H1 (cell line): ENCODE data around the gene POU6F2. TPM values are rescaled to one million over a fixed set of nuclear protein-coding genes. Genes with fewer than 3 reads are reported as not detected.
"Not testable (repeated sequence)": the region's sequence is repeated elsewhere in the genome, so short reads cannot be mapped to it uniquely, and the experiment has no call there.

Experiments used
- CTCF ChIA-PET: fragments of 300-600 bp; sonication (Branson Sonifier 250); formaldehyde crosslinking; loops from one replicate; lab custom pipeline; 2021; ENCODE audit not compliant: partially characterized antibody; lab: Charles Lee
- POLR2A ChIA-PET: fragments of 300-600 bp; sonication (Branson Sonifier 250); formaldehyde crosslinking; loops from one replicate; lab custom pipeline; 2021; ENCODE audit warnings: inconsistent platforms; ENCODE audit not compliant: partially characterized antibody; lab: Charles Lee
- DNase-seq, 2 experiments: peaks; one replicate each; pipeline versions ENCODE4 v3.0.0 to v3.0.0-alpha.2; 2010 to 2022; ENCODE audit warnings: low spot score in 2 of 2, low read depth in 1 of 2, mixed read lengths in 1 of 2
- FAIRE-seq: peaks from 2 replicates; lab custom pipeline; 2011; peaks lifted over from hg19 to GRCh38; lab: Jason Lieb, UNC
- H2AFZ ChIP-seq: 2 replicates; pipeline ENCODE4 v1.8.1; 2012; ENCODE audit warnings: low read length, inconsistent platforms
- H2AK5ac ChIP-seq: 2 replicates; pipeline ENCODE4 v1.6.1; 2013; ENCODE audit warnings: low read depth, low read length
- H2BK120ac ChIP-seq: replicated peaks from 2 replicates; pipeline ENCODE3; 2013; ENCODE audit warnings: low read depth, low read length, inconsistent platforms
- H2BK12ac ChIP-seq: 2 replicates; pipeline ENCODE4 v1.6.1; 2013; ENCODE audit warnings: low read depth, low read length
- H2BK15ac ChIP-seq: 2 replicates; pipeline ENCODE4 v1.6.1; 2013; ENCODE audit warnings: low read length
- H2BK20ac ChIP-seq: 2 replicates; pipeline ENCODE4 v1.6.1; 2013; ENCODE audit warnings: low read length
- H2BK5ac ChIP-seq: 2 replicates; pipeline ENCODE4 v1.6.1; 2013; ENCODE audit warnings: low read depth, low read length
- H3K14ac ChIP-seq: 2 replicates; pipeline ENCODE4 v1.6.1; 2013; ENCODE audit warnings: inconsistent platforms; ENCODE audit not compliant: insufficient read length
- H3K18ac ChIP-seq: 2 replicates; pipeline ENCODE4 v1.6.1; 2013; ENCODE audit warnings: low read length; ENCODE audit errors: extremely low read depth
- H3K23ac ChIP-seq: 2 replicates; pipeline ENCODE4 v1.6.1; 2013; ENCODE audit warnings: inconsistent platforms; ENCODE audit not compliant: insufficient read length
- H3K23me2 ChIP-seq: 2 replicates; pipeline ENCODE4 v1.6.1; 2013; ENCODE audit warnings: low read depth, low read length
- H3K27ac ChIP-seq: 2 replicates; pipeline ENCODE4 v1.6.1; 2011; ENCODE audit warnings: low read depth, low read length, inconsistent platforms
- H3K27me3 ChIP-seq, 4 experiments: replicated peaks in 1 of 4; 1 replicate in 1 of 4; 2 replicates in 3 of 4; pipeline versions ENCODE4 v1.6.1 to v1.8.1; 2011 to 2013; ENCODE audit warnings: low read length in 3 of 4, mild to moderate bottlenecking in 3 of 4, inconsistent platforms in 2 of 4, mixed read lengths in 2 of 4, moderate library complexity in 1 of 4; ENCODE audit not compliant: control insufficient read depth in 3 of 4, insufficient read depth in 3 of 4; ENCODE audit errors: extremely low read depth in 1 of 4
- H3K36me3 ChIP-seq, 4 experiments: 2 replicates each; pipeline versions ENCODE4 v1.6.1 to v1.8.1; 2011 to 2013; ENCODE audit warnings: mild to moderate bottlenecking in 4 of 4, low read length in 3 of 4, moderate library complexity in 2 of 4, control low read depth in 1 of 4, inconsistent platforms in 1 of 4; ENCODE audit not compliant: insufficient read depth in 4 of 4, control insufficient read depth in 2 of 4
- H3K4ac ChIP-seq: replicated peaks from 2 replicates; pipeline ENCODE3; 2013; ENCODE audit warnings: low read length, low read depth, mixed read lengths, inconsistent platforms; ENCODE audit not compliant: insufficient read length
- H3K4me1 ChIP-seq, 4 experiments: replicated peaks in 1 of 4; 1 replicate in 1 of 4; 2 replicates in 3 of 4; pipeline versions ENCODE4 v1.6.1 to v1.8.1; 2011 to 2013; ENCODE audit warnings: low read length in 3 of 4, inconsistent platforms in 2 of 4, mixed read lengths in 1 of 4; ENCODE audit not compliant: insufficient read depth in 4 of 4, control insufficient read depth in 3 of 4
- H3K4me2 ChIP-seq, 2 experiments: 2 replicates each; pipeline versions ENCODE4 v1.6.1 to v1.8.1; 2011 to 2013; ENCODE audit warnings: low read depth in 2 of 2, low read length in 2 of 2, control low read depth in 1 of 2, inconsistent platforms in 1 of 2, mild to moderate bottlenecking in 1 of 2; ENCODE audit not compliant: insufficient read depth in 1 of 2
- H3K4me3 ChIP-seq, 4 experiments: fragments of 200-600, 300-600 bp in 1 of 4; sonication (generic), shearing (Covaris generic), sonication (Bioruptor Twin) in 1 of 4; 2 replicates each; pipeline versions ENCODE4 v1.5.1 to v1.8.1; 2011 to 2016; ENCODE audit warnings: low read length in 4 of 4, low read depth in 3 of 4, control low read depth in 2 of 4, inconsistent platforms in 2 of 4, mild to moderate bottlenecking in 2 of 4, mixed read lengths in 1 of 4, moderate library complexity in 1 of 4; ENCODE audit not compliant: insufficient read depth in 2 of 4; ENCODE audit errors: extremely low read depth in 1 of 4
- H3K56ac ChIP-seq: replicated peaks from 2 replicates; pipeline ENCODE3; 2013; ENCODE audit warnings: low read depth, mild to moderate bottlenecking, mixed read lengths, low read length, inconsistent platforms; ENCODE audit not compliant: insufficient read length
- H3K79me1 ChIP-seq: 2 replicates; pipeline ENCODE4 v1.6.1; 2013; ENCODE audit warnings: low read depth, low read length, control low read depth
- H3K79me2 ChIP-seq, 2 experiments: 2 replicates each; pipeline versions ENCODE4 v1.6.1 to v1.8.1; 2012 to 2013; ENCODE audit warnings: low read length in 2 of 2, mild to moderate bottlenecking in 2 of 2, inconsistent platforms in 1 of 2; ENCODE audit not compliant: insufficient read depth in 2 of 2, control insufficient read depth in 1 of 2
- H3K9ac ChIP-seq, 4 experiments: replicated peaks in 1 of 4; 1 replicate in 1 of 4; 2 replicates in 3 of 4; pipeline versions ENCODE4 v1.6.1 to v1.8.1; 2011 to 2013; ENCODE audit warnings: low read depth in 3 of 4, low read length in 3 of 4, control low read depth in 2 of 4, mild to moderate bottlenecking in 2 of 4, moderate library complexity in 2 of 4, inconsistent platforms in 1 of 4; ENCODE audit errors: extremely low read depth in 1 of 4
- H3K9me3 ChIP-seq, 2 experiments: 2 replicates each; pipeline versions ENCODE4 v1.6.1 to v1.8.1; 2012 to 2013; ENCODE audit warnings: mild to moderate bottlenecking in 2 of 2, moderate library complexity in 2 of 2, control low read depth in 1 of 2, inconsistent platforms in 1 of 2, low read depth in 1 of 2, low read length in 1 of 2, mixed read lengths in 1 of 2; ENCODE audit not compliant: insufficient read depth in 2 of 2
- H4K20me1 ChIP-seq, 2 experiments: replicated peaks in 1 of 2; 2 replicates each; pipeline versions ENCODE3 to v1.8.1; 2011 to 2013; ENCODE audit warnings: inconsistent platforms in 2 of 2, low read length in 2 of 2, mild to moderate bottlenecking in 1 of 2; ENCODE audit not compliant: insufficient read depth in 2 of 2, control insufficient read depth in 1 of 2
- H4K5ac ChIP-seq: 2 replicates; pipeline ENCODE4 v1.6.1; 2013; ENCODE audit warnings: low read length, low read depth, mixed read lengths, inconsistent platforms; ENCODE audit not compliant: insufficient read length
- H4K8ac ChIP-seq: 2 replicates; pipeline ENCODE4 v1.8.0; 2013; ENCODE audit warnings: mild to moderate bottlenecking, moderate library complexity, low read length, inconsistent platforms; ENCODE audit not compliant: insufficient read depth; ENCODE audit errors: extremely low read depth
- H4K91ac ChIP-seq: replicated peaks from 2 replicates; pipeline ENCODE3; 2013; ENCODE audit warnings: low read length, mixed read lengths, inconsistent platforms; ENCODE audit not compliant: insufficient read length
- NANOG ChIP-seq: IDR thresholded peaks from 2 replicates; pipeline ENCODE4 v1.6.1; 2011; ENCODE audit warnings: low read length, low read depth, mild to moderate bottlenecking, inconsistent platforms; ENCODE audit not compliant: insufficient read depth, poor library complexity, severe bottlenecking
- SIN3A ChIP-seq, 2 experiments: IDR thresholded peaks in 1 of 2; conservative IDR thresholded peaks in 1 of 2; 2 replicates each; pipeline ENCODE4 v1.6.1; 2011 to 2012; ENCODE audit warnings: low read length in 2 of 2, improper control_type of control experiment in 1 of 2, low read depth in 1 of 2, mild to moderate bottlenecking in 1 of 2
- WGBS, 2 experiments: shearing (Covaris generic) in 1 of 2; methylation state at CpG; one replicate each; pipeline versions ENCODE4 v1.1.6 to v1.1.7; 2013 to 2015; ENCODE audit warnings: low lambda C conversion rate in 2 of 2, mixed read lengths in 2 of 2, inconsistent platforms in 1 of 2, low coverage in 1 of 2, missing lambda C conversion rate in 1 of 2; ENCODE audit not compliant: insufficient replicate concordance in 2 of 2, insufficient coverage in 1 of 2, insufficient read length in 1 of 2; ENCODE audit errors: extremely low coverage in 1 of 2, missing lambda C conversion rate in 1 of 2; 5-methylcytosine and 5-hydroxymethylcytosine counted together
- polyA plus RNA-seq, 7 experiments: library from polyadenylated mRNA; depleted of rRNA in 3 of 7; stranded (reverse) in 5 of 7; unstranded in 2 of 7; fragments of >200 nt in 5 of 7; fragments of 200-250 nt in 2 of 7; gene quantifications; 1 replicate in 5 of 7; 2 replicates in 1 of 7; 4 replicates in 1 of 7; pipeline versions ENCODE4 v1.2.1 to v1.2.3, GENCODE V29; 2011 to 2013; ENCODE audit warnings: missing spikeins in 2 of 7, mixed read lengths in 2 of 7
- total RNA-seq: library from RNA; stranded (reverse); fragmentation: NEBNext Ultra II Directional; extraction: Animal tissue kit (Norgen Biotek cat#: 25700); gene quantifications from 2 replicates; pipeline ENCODE4 v1.2.1, GENCODE V29; 2021

Gene POU6F2
- total and polyA plus RNA-seq, 2 of the 8 experiments (the other 6 are each of a cell fraction or from before 2014, with no cell fraction given): 1.1 to 2.0 TPM

DNA sequence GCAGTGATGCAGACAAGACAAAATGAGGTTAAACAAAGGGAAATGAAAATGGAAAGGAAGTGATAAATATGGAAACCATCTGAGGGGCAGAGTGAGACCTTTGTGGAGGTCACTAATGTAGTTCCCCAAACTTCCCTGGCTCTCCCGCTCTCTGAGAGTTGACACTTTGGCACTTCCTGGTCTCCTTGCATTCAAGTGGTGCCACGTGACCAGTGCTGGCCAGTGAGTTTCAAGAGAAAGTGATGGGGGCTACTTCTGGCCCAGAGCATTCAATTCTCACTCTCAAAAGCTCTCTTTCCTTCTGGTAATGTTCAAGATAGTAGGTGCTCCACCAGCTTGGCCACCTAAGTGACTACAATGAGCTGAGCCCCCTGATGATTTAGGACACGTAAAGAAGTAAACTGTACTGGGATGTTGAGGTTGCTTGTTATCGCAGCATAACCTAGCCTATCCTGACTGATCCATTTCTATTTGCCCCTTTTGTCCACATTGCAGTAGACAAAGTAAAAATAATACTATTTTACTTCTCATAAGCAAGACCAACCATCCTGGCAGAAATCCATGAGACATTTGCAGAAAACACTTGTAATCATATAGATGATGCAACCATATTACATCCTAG, 346.5 kb downstream of the POU6F2 start (continued):
- TF ChIP-seq NANOG: no peak
- no peak for TF ChIP-seq SIN3A (conservative IDR thresholded peaks at IDR 0.05 in 1 of 2, IDR thresholded peaks at IDR 0.05 in 1 of 2; ENCODE audit: low read depth in 1 of 2, low read length in 2 of 2)

GRCh38 chr7:39331607-39332006, 353.9 kb downstream of the POU6F2 start:
- H4K20me1 ChIP-seq, H3K79me1 ChIP-seq, H3K36me3 ChIP-seq, H3K4me1 ChIP-seq, DNase-seq, POLR2A ChIA-PET, H3K4me3 ChIP-seq, H3K4me2 ChIP-seq, H4K91ac ChIP-seq, H2BK15ac ChIP-seq, H3K56ac ChIP-seq, H3K18ac ChIP-seq, H2BK5ac ChIP-seq, H2BK20ac ChIP-seq, H3K23ac ChIP-seq, H3K4ac ChIP-seq, H4K8ac ChIP-seq, H4K5ac ChIP-seq, H2AFZ ChIP-seq, FAIRE-seq, H2AK5ac ChIP-seq, H3K27me3 ChIP-seq, H2BK120ac ChIP-seq, H3K27ac ChIP-seq, H2BK12ac ChIP-seq, H3K9ac ChIP-seq, H3K23me2 ChIP-seq, H3K14ac ChIP-seq, H3K9me3 ChIP-seq, H3K79me2 ChIP-seq: not testable (repeated sequence)
- 99% methylated on average over 13 of the region's 13 CpGs; no CpG with 5 or more reads in 1 of the 2 experiments for WGBS, 2 experiments
- CTCF ChIA-PET: interaction anchor here (5.1 kb wide), 1 partner anchor 26 kb away, joined by 15 read pairs; no protein-coding TSS in a partner anchor
